IPS-18a (cell line): ENCODE data around the gene SDCCAG8.
A peak's percentile ranks its signal among the peaks of the same experiment; 100 is the strongest.

Experiments used
- H3K27ac ChIP-seq: one replicate; pipeline ENCODE4 v1.5.1; 2013; ENCODE audit warnings: low read length
- H3K27me3 ChIP-seq: one replicate; pipeline ENCODE4 v1.6.1; 2013; ENCODE audit warnings: mild to moderate bottlenecking, low read length; ENCODE audit not compliant: control insufficient read depth, insufficient read depth
- H3K36me3 ChIP-seq: one replicate; pipeline ENCODE4 v1.6.1; 2013; ENCODE audit warnings: low read depth, low read length; ENCODE audit not compliant: control insufficient read depth
- H3K4me1 ChIP-seq: one replicate; pipeline ENCODE4 v1.6.1; 2013; ENCODE audit warnings: low read depth, low read length; ENCODE audit not compliant: control insufficient read depth
- H3K4me3 ChIP-seq: one replicate; pipeline ENCODE4 v1.5.1; 2013; ENCODE audit warnings: low read length
- H3K9ac ChIP-seq: one replicate; pipeline ENCODE4 v1.6.1; 2013; ENCODE audit warnings: mild to moderate bottlenecking, low read length, moderate library complexity
- H3K9me3 ChIP-seq: one replicate; pipeline ENCODE4 v1.6.1; 2013; ENCODE audit warnings: low read depth, low read length; ENCODE audit not compliant: control insufficient read depth

The SDCCAG8 gene

DNA sequence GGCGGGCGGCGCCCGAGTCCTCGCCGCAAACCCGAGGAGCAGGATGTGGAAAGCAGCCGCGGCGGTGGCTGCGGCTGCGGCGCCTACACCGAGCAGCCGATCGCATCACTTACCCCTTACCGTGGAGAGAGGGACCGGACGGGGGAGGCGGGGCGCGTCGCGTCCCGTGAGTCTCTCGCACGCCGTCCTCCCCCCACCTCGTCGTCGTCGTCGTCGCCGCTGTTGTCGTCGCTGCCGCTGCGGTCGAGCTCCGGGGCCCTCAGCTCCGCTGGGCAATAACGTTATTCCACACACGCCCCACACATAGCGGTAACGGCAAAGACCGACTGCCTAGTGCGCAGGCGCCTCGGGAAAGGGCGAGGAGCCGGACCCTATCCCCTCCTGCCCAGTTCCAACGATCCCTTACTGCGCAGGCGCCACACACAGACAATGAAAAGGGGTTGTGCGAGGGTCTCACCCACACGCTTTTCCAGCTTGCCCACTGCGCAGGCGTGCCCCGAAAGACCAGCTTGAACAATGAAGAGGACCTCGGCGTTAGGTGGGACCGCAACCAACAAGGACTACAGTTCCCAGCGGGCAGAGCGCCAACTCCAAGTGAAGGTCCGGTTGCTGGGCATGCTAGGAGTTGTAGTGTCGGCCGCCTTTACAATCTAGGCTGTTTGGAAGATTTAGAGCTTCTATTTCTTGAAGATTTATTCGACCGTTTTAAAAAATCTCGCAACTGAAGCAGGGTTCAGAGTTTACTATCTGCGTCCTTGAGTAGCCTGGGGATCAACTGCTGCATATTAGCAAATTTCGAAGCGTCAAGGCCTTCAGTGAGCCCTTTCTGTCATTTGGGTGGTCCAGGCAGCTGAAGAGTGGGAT, 682 bp upstream of the SDCCAG8 start, which contains the start of gene CEP170:
TSS of gene CEP170 (minus strand) at position 355 of the 864 bp plus-strand sequence. CDS start 30,001 bp downstream, outside the sequence.
- no peaks in the 10 kb centered on the region for H3K27me3 ChIP-seq
- H3K36me3 ChIP-seq: no peaks in the 10 kb centered on the region
- peak within 1 kb of the TSS; percentile 89 for H3K27ac ChIP-seq
- peaks cover 25% of the 10 kb centered on the region for H3K4me1 ChIP-seq
- peak within 1 kb of the TSS; percentile 98 for H3K4me3 ChIP-seq
- no peaks in the 10 kb centered on the region for H3K9me3 ChIP-seq
- peak within 1 kb of the TSS; percentile 77 for H3K9ac ChIP-seq

DNA sequence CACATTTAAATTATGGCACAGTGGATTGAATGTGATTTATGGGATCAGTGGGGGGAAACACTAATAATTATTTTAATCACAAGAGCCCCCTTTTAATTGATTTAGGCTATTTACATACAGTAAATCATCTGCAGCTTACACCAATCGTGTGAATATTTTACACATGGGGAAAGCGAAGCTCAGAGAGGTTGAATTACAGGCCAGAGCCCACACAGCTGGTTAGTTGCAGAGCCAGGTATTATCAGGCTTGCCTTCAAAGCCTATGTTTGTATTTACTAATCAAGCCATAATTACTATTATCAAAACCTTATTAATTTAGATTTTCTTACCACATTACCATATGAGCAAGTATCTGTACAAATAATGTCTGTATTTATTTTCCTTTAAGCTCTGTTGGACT, 749 bp downstream of the SDCCAG8 start:
- Histone ChIP-seq H3K9me3 (no peaks in the 10 kb centered on the region), H3K4me3 (peak overlapping the region; percentile 98), H3K27ac (peak overlapping the region; percentile 24), H3K27me3 (no peaks in the 10 kb centered on the region), H3K36me3 (no peaks in the 10 kb centered on the region), H3K9ac (peak overlapping the region; percentile 77), H3K4me1 (peaks cover 14% of the 10 kb centered on the region)

DNA sequence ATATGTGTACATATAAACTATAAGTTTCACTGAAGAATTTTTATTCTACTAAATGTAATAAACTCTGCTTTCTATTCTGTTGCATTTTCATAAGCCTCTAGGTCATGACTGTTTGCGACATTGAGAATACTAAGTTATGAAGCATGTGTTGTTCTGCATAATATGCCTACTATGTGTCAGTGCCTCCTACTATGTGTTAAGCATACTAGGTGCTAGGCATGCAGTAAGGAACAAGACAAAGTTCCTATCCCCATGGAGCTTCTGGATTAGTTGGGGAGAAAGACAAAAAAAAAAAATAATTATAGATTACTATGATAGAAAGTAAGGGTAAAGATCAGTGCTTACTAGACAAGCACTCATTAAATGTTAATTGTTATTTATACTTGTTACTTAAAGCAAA, 1.3 kb downstream of the SDCCAG8 start:
- no peaks in the 10 kb centered on the region for H3K27me3 ChIP-seq
- H3K36me3 ChIP-seq: no peaks in the 10 kb centered on the region
- H3K4me3 ChIP-seq: peak overlapping the region; percentile 98
- H3K9me3 ChIP-seq: no peaks in the 10 kb centered on the region
- H3K27ac ChIP-seq: no peak overlapping the region
- H3K4me1 ChIP-seq: peaks cover 9% of the 10 kb centered on the region
- no peak overlapping the region for H3K9ac ChIP-seq

DNA sequence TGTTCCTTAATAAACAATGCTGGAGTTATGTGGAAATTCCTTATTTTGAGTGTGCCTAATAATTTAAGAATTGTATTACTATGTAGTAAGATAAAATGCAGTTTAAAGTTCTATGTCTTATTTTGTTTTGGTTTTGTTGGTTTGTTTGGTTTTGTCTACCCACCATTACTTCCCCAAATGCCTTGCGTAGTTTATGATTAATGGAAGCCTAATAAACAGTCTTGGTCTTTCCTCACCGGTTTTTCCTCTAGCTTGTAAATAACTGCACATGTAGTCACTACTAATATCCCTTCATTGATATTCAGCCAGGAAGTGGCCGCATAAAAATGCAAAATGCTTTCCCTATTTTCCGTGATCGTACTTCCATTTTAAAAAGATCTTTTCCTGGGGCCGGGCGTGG, 2.9 kb downstream of the SDCCAG8 start:
- H3K27ac ChIP-seq: no peak overlapping the region
- no peaks in the 10 kb centered on the region for H3K27me3 ChIP-seq
- no peak overlapping the region for H3K4me3 ChIP-seq
- H3K9me3 ChIP-seq: no peaks in the 10 kb centered on the region
- H3K36me3 ChIP-seq: no peaks in the 10 kb centered on the region
- H3K4me1 ChIP-seq: peaks cover 5% of the 10 kb centered on the region
- H3K9ac ChIP-seq: no peak overlapping the region

DNA sequence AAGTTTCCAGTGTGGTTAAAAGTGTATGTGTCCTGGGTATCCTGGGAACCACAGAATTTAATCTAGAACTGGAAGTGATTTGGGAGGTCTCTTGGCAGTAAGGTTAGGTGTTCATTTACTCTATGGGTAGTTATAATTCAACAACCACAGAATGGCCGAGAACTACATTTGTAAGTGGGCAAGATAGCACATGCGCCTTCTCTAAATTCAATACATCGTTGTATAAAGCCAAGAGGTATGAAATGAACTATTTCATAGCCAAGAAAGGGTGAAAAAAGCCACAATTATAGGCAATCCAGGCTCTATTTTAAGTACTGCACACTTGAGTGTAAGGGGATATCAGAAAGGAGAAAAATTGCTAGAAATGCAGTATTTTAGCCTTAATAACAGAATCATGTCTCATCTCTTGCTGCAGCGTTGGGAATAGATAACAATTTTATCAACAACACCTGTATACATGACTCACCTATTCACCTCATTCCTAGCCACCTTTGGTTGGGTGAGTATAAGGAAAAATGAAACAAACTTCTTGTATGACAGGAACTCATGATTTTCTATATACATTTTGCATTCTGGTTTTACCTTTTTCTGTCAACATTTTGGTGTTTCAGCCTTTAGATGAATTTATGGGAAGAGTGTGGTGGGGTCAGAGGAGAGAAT, 4.5 kb downstream of the SDCCAG8 start:
- H3K9me3 ChIP-seq: no peaks in the 10 kb centered on the region
- peaks cover 5% of the 10 kb centered on the region for H3K4me1 ChIP-seq
- no peaks in the 10 kb centered on the region for H3K27me3 ChIP-seq
- no peak overlapping the region for H3K9ac ChIP-seq
- H3K27ac ChIP-seq: no peak overlapping the region
- no peak overlapping the region for H3K4me3 ChIP-seq
- H3K36me3 ChIP-seq: no peaks in the 10 kb centered on the region

DNA sequence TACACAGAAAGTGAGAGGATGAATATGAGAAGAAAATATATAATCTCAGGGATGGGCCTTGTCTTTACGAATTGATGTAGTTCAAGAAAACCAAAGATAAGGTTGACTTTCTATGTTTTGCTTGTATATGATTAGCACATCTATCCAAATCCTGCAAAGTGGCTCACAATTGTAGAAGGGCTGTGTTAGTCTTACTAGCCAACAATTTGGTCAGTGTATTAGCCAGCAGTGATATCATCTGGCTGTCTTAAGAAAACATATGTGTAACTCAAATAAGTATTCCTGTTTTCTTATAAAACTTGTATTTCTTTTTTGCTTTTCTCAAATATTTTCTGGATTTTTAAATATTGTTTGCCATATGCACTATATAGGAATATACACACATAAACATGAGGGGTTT, 5.5 kb downstream of the SDCCAG8 start:
- H3K4me3 ChIP-seq: no peak overlapping the region
- H3K9ac ChIP-seq: no peak overlapping the region
- no peaks in the 10 kb centered on the region for H3K36me3 ChIP-seq
- no peak overlapping the region for H3K27ac ChIP-seq
- no peaks in the 10 kb centered on the region for H3K27me3 ChIP-seq
- H3K9me3 ChIP-seq: no peaks in the 10 kb centered on the region
- H3K4me1 ChIP-seq: peaks cover 3% of the 10 kb centered on the region

DNA sequence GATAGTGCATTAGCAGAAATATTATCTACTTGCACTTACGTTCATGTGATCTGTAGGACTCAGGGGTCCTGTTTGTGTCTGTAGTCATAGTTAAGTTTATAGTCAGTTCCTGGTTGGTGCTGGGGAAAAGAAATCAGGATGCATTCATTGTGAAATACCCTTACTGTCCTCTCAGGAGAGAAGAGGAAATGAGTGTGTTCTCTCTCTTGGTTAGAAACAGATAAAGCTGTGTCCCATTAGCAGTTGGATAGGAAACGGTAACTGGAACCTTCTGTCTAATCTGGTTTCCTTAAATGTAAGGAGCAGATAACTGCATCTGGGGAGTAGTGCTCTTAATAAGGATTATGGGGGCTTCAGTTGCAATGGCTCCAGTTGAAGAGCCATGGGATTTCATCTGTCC, 8.9 kb downstream of the SDCCAG8 start:
- Histone ChIP-seq H3K9ac (no peak overlapping the region), H3K36me3 (no peaks in the 10 kb centered on the region), H3K4me3 (no peak overlapping the region), H3K9me3 (no peaks in the 10 kb centered on the region), H3K27ac (no peak overlapping the region), H3K4me1 (peaks cover 13% of the 10 kb centered on the region), H3K27me3 (no peaks in the 10 kb centered on the region)

DNA sequence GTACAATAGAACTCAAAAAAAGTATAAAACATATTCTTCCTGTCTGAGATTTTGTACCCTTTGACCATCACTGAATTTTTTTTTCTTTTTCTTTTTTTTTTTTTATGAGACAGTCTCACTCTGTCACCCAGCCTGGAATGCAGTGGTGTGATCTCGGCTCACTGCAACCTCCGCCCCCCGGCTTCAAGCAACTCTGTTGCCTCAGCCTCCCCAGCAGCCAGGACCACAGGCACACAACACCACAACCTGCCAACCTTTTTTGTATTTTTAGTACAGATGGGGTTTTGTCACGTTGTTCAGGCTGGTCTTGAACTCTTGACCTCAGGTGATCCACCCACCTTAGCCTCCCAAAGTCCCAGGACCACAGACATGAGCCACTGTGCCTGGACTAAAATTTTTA, 10.4 kb downstream of the SDCCAG8 start:
- Histone ChIP-seq H3K4me1 (peaks cover 14% of the 10 kb centered on the region), H3K9me3 (no peaks in the 10 kb centered on the region), H3K27ac (no peak overlapping the region), H3K27me3 (no peaks in the 10 kb centered on the region), H3K4me3 (no peak overlapping the region), H3K9ac (no peak overlapping the region), H3K36me3 (no peaks in the 10 kb centered on the region)

DNA sequence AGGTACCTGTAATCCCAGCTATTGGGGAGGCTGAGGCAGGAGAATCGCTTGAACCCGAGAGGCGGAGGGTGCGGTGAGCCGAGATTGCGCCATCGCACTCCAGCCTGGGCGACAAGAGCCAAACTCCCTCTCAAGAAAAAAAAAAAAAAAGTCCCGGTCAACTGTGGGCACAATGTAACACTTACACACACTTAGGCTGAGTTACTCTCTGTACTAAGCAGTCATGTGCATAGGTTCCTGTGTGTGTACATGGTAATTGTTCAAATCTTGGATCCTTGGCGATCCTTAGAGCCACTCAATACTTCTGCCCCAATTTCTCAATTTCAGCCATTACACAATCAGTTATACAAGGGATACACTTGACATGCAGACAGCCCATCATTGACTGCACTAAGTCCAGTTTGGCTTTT, 11.6 kb downstream of the SDCCAG8 start:
- Histone ChIP-seq H3K4me1 (peaks cover 14% of the 10 kb centered on the region), H3K27ac (no peak overlapping the region), H3K9ac (no peak overlapping the region), H3K36me3 (no peaks in the 10 kb centered on the region), H3K4me3 (no peak overlapping the region), H3K27me3 (no peaks in the 10 kb centered on the region), H3K9me3 (no peaks in the 10 kb centered on the region)

DNA sequence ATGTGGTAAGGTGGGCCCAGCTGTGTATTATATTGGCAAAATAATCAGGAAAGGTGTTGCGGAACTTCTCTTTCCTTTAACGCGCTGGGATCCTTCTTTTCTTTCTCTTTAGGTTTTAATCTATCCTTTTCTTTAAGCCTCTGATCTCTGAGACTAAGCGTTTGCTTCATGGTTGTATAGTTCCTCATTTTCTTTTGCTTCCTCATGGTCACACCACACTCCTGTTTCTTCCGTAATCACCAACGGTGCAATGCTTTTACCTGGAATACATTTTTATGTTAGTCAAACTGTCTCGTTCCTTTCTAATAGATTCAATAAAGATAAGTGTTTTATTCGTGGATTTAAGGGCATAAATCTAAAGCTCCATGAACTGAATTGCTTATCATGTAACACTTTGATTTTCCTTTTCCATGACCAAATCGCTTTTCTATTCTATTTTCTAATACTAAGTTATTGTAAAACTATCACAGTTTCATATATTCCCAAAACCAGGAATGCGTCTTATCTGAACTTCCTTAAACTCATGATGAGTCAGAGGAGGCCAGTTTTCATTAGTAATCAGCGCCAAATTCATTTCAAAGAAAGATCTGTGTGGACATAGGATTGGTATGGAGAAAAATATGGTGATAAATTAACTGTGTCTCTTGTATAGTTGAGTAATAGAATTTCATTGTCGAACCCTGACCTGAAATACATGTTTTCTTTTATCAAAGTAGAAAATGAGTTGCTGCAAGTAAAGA, 12.2 kb downstream of the SDCCAG8 start:
- H3K9me3 ChIP-seq: no peaks in the 10 kb centered on the region
- H3K27me3 ChIP-seq: no peaks in the 10 kb centered on the region
- H3K4me1 ChIP-seq: peaks cover 14% of the 10 kb centered on the region
- H3K4me3 ChIP-seq: no peak overlapping the region
- H3K27ac ChIP-seq: no peak overlapping the region
- H3K9ac ChIP-seq: no peak overlapping the region
- H3K36me3 ChIP-seq: no peaks in the 10 kb centered on the region

DNA sequence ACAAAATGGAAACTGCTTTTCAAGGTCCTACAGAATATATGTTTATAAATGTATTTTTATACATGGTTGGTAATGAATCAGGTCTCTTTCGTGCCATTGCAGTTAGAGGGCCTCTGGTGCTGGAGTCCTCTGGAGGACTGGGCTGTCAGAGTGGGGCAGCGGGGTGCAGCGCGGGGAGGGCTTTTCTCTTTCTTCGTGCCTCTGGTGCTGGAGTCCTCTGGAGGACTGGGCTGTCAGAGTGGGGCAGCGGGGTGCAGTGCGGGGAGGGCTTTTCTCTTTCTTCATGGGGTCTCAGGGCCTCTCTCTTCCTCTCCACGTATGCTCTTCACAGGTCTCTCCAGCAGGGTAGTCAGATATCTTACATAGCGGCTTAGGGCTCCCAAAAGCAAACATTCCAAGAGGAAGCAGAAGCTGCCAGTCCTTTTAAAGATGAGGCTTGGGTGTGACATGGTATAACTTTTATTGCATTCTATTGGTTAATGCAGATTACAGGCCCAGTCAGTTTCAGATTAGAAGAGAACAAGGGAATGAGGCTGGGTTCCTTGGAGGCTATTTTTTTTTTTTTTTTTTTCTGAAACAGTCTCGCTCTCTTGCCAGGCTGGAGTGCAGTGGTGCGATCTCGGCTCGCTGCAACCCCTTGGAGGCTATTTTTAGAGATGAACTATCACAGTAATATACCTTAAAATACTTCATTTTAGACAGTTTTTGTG, 13.1 kb downstream of the SDCCAG8 start:
- no peak overlapping the region for H3K4me3 ChIP-seq
- H3K27ac ChIP-seq: no peak overlapping the region
- H3K9ac ChIP-seq: no peak overlapping the region

More for the DNA sequence above, 13.1 kb downstream of the SDCCAG8 start:
- Histone ChIP-seq H3K36me3 (no peaks in the 10 kb centered on the region), H3K9me3 (no peaks in the 10 kb centered on the region), H3K4me1 (peaks cover 14% of the 10 kb centered on the region), H3K27me3 (no peaks in the 10 kb centered on the region)
